ENCODE measurements around the gene SSR4.
"Not testable (repeated sequence)": the region's sequence is repeated elsewhere in the genome, so short reads cannot be mapped to it uniquely, and the experiment has no call there.

Gene SSR4

GRCh38 chrX:153807976-153808375, 13.5 kb downstream of the SSR4 start:
- DNase-seq, result no peak

- DNase-seq, result no peak
These were observed 17.8 kb downstream of the SSR4 start for GRCh38 chrX:153812220-153812619.

- DNase-seq, result no peak
These were observed 18.7 kb downstream of the SSR4 start for GRCh38 chrX:153813161-153813560.

- no peak for DNase-seq
These were observed 20.3 kb downstream of the SSR4 start for GRCh38 chrX:153814591-153815315.

GRCh38 chrX:153816831-153817690, 22.6 kb downstream of the SSR4 start:
- DNase-seq, result no peak

- not testable (repeated sequence) for DNase-seq
These were observed 23.6 kb downstream of the SSR4 start for GRCh38 chrX:153818064-153818463.

- no peak for DNase-seq
These were observed 24.3 kb downstream of the SSR4 start for GRCh38 chrX:153818571-153819383.

GRCh38 chrX:153819384-153820040, 25.0 kb downstream of the SSR4 start:
- DNase-seq, result no peak

- no peak for DNase-seq
These were observed 26.1 kb downstream of the SSR4 start for GRCh38 chrX:153820601-153821000.

GRCh38 chrX:153821066-153821465, 26.6 kb downstream of the SSR4 start:
- DNase-seq, result no peak

- DNase-seq, result no peak
These were observed 29.9 kb downstream of the SSR4 start for GRCh38 chrX:153824348-153824747.

- no peak for DNase-seq
These were observed 30.6 kb downstream of the SSR4 start for GRCh38 chrX:153825042-153825441.

- no peak for DNase-seq
These were observed 32.5 kb downstream of the SSR4 start for GRCh38 chrX:153827016-153827415.

- no peak for DNase-seq
These were observed 33.4 kb downstream of the SSR4 start for GRCh38 chrX:153827903-153828302.

- DNase-seq, result no peak
These were observed 33.8 kb downstream of the SSR4 start for GRCh38 chrX:153828308-153828707.

GRCh38 chrX:153828723-153829548, 34.5 kb downstream of the SSR4 start:
- DNase-seq, result no peak

- no peak for DNase-seq
These were observed 35.0 kb downstream of the SSR4 start for GRCh38 chrX:153829549-153829798.

GRCh38 chrX:153829799-153830639, 35.6 kb downstream of the SSR4 start, which contains the start of gene PDZD4:
TSS of gene PDZD4 (minus strand) at chrX:153830544. CDS start at chrX:153830298, 246 bp downstream.
- no peak for DNase-seq

GRCh38 chrX:153830640-153831428, 36.4 kb downstream of the SSR4 start:
- DNase-seq, result no peak
